ENCODE data around the gene B3GALT4.
A peak's percentile ranks its signal among the peaks of the same experiment; 100 is the strongest.
"Not testable (repeated sequence)": the region's sequence is repeated elsewhere in the genome, so short reads cannot be mapped to it uniquely, and the experiment has no call there.

B3GALT4 gene

DNA sequence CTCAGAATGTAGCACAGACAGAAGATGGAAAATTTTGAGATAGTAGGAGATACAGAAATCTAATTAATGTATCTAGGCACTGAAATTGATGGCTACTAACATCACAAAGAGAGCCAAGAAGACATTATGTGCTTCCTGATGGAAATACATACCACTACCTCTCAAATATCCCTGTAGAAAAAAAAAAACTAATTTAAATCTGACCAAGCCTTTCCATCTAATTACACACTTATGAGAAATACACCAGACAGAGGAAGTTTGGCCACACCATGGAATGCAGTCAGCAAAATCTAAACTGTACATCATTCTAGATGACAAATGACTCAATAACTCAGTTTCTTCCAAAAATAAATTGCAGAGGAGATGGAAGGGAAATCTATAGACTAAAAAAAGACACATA, 24.2 kb upstream of the B3GALT4 start:
- Mint-ChIP-seq H3K27me3 (no peaks in the 10 kb centered on the region), H3K4me3 (no peak overlapping the region), H3K4me1 (ENCODE audit: low read depth) (peaks cover 32% of the 10 kb centered on the region), H3K9me3 (ENCODE audit: low read depth) (no peaks in the 10 kb centered on the region), H3K27ac (peak overlapping the region; percentile 19), H3K36me3 (peaks cover 8% of the 10 kb centered on the region)

DNA sequence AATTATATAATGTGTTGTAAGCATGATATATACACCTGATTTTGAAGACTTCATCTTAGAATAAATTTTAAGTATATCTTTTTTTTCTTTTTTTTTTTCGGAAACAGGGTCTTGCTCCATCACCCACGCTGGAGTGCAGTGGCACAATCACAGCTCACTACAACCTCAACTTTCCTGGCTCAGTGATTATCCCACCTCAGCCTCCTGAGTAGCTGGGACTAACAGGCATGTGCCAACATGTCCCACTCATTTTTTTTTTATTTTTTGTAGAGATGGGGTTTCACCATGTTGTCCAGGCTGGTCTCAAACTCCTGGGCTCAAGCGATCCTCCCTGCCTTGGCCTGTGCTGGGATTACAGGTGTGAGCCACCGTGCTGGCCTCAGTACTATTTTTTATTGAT, 22.3 kb upstream of the B3GALT4 start:
- Mint-ChIP-seq H3K4me1 (ENCODE audit: low read depth) (peaks cover 21% of the 10 kb centered on the region), H3K27me3 (no peaks in the 10 kb centered on the region), H3K27ac (no peak overlapping the region), H3K9me3 (ENCODE audit: low read depth) (no peaks in the 10 kb centered on the region), H3K36me3 (peaks cover 8% of the 10 kb centered on the region), H3K4me3 (no peak overlapping the region)

DNA sequence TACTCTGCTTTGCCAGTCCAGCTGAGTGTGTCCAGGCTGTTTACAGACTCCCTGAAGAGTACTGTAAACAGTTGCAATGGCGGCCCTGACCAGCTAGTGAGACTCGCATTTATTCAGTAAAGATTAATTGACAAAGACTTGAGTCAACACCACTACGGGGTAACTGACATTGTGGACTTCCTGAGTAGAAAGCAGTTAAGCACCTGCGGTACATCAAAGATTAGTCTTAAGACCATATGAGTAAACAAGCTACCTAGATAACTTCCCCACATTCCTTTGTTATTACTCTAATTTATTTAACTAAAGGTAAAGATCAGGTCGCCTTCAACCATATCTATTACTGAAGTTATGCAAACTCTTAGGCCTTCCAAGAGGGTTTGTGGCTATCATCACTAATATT, 17.9 kb upstream of the B3GALT4 start:
- peaks cover 2% of the 10 kb centered on the region for H3K4me1 Mint-ChIP-seq (ENCODE audit: low read depth)
- no peaks in the 10 kb centered on the region for H3K27me3 Mint-ChIP-seq
- peaks cover 6% of the 10 kb centered on the region for H3K36me3 Mint-ChIP-seq
- H3K4me3 Mint-ChIP-seq: no peak overlapping the region
- H3K27ac Mint-ChIP-seq: no peak overlapping the region
- no peaks in the 10 kb centered on the region for H3K9me3 Mint-ChIP-seq (ENCODE audit: low read depth)

DNA sequence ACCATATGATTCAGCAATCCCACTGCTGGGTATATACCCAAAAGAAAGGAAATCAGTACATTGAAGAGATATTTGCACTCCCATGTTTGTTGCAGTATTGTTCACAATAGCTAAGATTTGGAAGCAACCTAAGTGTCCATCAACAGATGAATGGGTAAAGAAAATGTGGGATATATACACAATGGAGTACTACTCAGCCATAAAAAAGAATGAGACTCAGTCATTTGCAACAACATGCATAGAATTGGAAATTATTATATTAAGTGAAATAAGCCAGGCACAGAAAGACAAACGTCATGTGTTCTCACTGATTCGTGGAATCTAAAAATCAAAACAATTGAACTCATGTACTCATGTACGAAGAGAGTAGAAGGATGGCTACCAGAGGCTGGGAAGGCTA, 14.4 kb upstream of the B3GALT4 start:
- H3K4me1 Mint-ChIP-seq (ENCODE audit: low read depth); H3K9me3 Mint-ChIP-seq (ENCODE audit: low read depth); H3K4me3 Mint-ChIP-seq; H3K36me3 Mint-ChIP-seq; H3K27me3 Mint-ChIP-seq: not testable (repeated sequence)
- peak overlapping the region; percentile 51 for H3K27ac Mint-ChIP-seq

DNA sequence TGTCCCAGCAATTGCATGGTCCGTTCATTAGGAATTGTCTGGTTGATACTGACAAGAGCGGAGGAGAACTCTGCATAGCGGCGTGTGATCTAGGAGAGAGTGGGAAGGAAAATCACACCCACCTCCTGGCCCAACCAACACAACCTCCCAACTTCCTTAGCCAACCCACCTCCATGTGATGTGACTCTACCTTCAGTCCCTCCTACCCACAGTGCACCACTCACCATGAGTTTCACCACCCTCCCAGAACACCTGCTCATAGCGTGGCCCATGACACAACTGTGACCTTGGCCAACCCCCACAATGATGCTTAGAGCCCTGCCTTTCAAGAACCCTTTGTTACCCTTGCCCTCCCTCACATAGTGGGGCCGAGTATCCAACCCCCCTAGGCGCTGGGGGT, 12.9 kb upstream of the B3GALT4 start:
- Mint-ChIP-seq H3K9me3 (ENCODE audit: low read depth) (no peaks in the 10 kb centered on the region), H3K27ac (no peak overlapping the region), H3K4me3 (no peak overlapping the region), H3K4me1 (ENCODE audit: low read depth) (peaks cover 2% of the 10 kb centered on the region), H3K27me3 (no peaks in the 10 kb centered on the region), H3K36me3 (peaks cover 6% of the 10 kb centered on the region)

- Mint-ChIP-seq H3K9me3 (ENCODE audit: low read depth) (no peaks in the 10 kb centered on the region), H3K4me3 (peak overlapping the region; percentile 96), H3K27ac (peak overlapping the region; percentile 99), H3K27me3 (no peaks in the 10 kb centered on the region), H3K4me1 (ENCODE audit: low read depth) (peaks cover 35% of the 10 kb centered on the region), H3K36me3 (peaks cover 23% of the 10 kb centered on the region)
Measured at GRCh38 chr6:33271117-33271467, 5.8 kb upstream of the B3GALT4 start.

DNA sequence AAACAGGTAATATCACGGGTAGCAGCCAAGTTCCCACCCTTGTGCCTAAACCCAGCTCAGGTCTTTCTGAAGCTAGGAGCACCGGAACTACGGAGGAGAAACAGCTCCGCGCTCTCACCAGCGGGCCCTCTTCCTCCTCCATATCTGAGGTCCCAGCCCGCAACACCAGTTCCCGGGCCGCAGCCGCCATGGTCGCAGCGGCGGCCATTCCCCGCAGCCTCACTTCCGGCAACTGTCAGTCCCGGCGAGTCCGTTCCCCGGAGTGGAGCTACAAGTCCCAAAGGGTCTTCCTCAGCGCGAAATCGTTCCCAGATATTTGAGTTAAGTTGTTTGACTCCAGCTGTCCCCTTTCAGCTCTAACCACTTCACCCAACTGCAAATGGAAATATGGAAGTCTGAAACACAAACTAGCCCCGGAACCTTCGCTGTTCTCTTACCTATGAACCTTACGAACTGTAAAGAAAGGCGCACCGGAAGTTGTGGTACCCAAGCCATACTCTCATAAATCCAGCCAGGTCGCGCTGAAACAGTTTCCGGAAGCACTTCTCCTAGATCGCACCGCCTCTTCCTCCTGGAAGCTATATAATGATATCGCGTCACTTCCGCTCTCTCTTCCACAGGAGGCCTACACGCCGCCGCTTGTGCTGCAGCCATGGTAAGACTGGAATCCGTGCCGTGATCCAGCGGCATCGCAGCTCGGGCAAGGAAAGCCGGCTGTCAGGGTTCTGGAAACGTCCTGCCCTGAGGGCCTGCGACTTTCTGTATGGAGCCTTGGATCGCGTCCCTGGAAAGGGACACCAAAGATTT, 5.3 kb upstream of the B3GALT4 start, which contains the start of the genes RPS18 and VPS52:
Gene RPS18 (plus strand): TSS at position 608 of the 807 bp plus-strand sequence. CDS start 45 bp downstream, at position 653.
Gene VPS52 (minus strand): TSS at position 409 of the 807 bp plus-strand sequence. CDS start 201 bp downstream, at position 208.
- Mint-ChIP-seq H3K27ac (peak within 1 kb of the TSS; percentile 99), H3K9me3 (ENCODE audit: low read depth) (no peaks in the 10 kb centered on the region), H3K4me1 (ENCODE audit: low read depth) (peaks cover 41% of the 10 kb centered on the region), H3K36me3 (peaks cover 23% of the 10 kb centered on the region), H3K4me3 (peak within 1 kb of the TSS; percentile 96), H3K27me3 (no peaks in the 10 kb centered on the region)

- H3K4me1 Mint-ChIP-seq (ENCODE audit: low read depth): peaks cover 43% of the 10 kb centered on the region
- H3K4me3 Mint-ChIP-seq: peak overlapping the region; percentile 96
- H3K27ac Mint-ChIP-seq: peak overlapping the region; percentile 99
- H3K27me3 Mint-ChIP-seq: no peaks in the 10 kb centered on the region
- H3K36me3 Mint-ChIP-seq: peaks cover 23% of the 10 kb centered on the region
- H3K9me3 Mint-ChIP-seq (ENCODE audit: low read depth): no peaks in the 10 kb centered on the region
Measured at GRCh38 chr6:33272275-33273128, 4.4 kb upstream of the B3GALT4 start.

GRCh38 chr6:33273129-33273923, 3.6 kb upstream of the B3GALT4 start:
- H3K27me3 Mint-ChIP-seq: no peaks in the 10 kb centered on the region
- H3K27ac Mint-ChIP-seq: peak overlapping the region; percentile 99
- H3K36me3 Mint-ChIP-seq: peaks cover 23% of the 10 kb centered on the region
- H3K9me3 Mint-ChIP-seq (ENCODE audit: low read depth): no peaks in the 10 kb centered on the region
- H3K4me1 Mint-ChIP-seq (ENCODE audit: low read depth): peaks cover 49% of the 10 kb centered on the region
- peak overlapping the region; percentile 96 for H3K4me3 Mint-ChIP-seq

DNA sequence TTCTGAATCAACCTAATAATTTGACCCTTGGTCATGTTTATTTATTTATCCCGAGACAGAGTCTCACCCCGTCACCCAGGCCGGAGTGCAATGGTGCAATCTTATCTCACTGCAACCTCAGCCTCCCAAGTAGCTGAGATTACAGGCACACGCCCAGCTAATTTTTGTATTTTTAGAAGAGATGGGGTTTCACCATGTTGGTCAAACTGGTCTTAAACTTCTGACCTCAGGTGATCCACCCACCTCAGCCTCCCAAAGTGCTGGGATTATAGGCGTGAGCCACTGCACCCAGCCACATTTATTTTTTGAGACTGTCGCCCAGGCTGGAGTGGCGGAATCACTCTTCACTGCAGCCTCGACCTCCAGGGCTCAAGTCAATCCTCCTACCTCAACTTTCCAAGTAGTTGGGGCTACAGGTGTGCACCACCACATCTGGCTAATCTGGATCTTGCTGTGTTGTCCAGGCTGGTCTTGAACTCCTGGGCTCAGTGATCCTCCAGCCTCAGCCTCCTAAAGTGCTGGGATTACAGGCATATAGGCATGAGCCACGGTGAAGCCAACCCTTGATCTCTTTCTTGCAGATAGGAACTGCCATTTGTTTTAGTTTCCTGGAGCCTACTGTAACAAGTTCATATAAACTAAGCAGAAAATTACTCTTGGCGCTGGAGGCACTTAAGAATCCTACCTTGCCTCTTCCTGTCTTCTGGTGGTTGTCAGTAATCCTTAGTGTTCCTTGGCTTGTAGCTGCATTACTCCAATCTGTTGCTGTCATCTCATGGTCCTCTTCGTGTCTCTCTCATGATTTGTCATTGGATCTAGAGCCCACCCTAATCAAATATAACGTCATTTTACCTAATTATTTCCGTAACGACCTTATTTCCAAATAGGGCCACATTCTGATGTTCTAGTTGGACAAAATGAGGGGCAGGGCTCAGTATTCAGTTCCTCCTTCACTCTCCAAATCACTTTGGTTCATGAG, 2.7 kb upstream of the B3GALT4 start:
- peaks cover 23% of the 10 kb centered on the region for H3K36me3 Mint-ChIP-seq
- peaks cover 55% of the 10 kb centered on the region for H3K4me1 Mint-ChIP-seq (ENCODE audit: low read depth)
- no peaks in the 10 kb centered on the region for H3K9me3 Mint-ChIP-seq (ENCODE audit: low read depth)
- H3K4me3 Mint-ChIP-seq: peak overlapping the region; percentile 96
- H3K27me3 Mint-ChIP-seq: no peaks in the 10 kb centered on the region
- peak overlapping the region; percentile 99 for H3K27ac Mint-ChIP-seq

DNA sequence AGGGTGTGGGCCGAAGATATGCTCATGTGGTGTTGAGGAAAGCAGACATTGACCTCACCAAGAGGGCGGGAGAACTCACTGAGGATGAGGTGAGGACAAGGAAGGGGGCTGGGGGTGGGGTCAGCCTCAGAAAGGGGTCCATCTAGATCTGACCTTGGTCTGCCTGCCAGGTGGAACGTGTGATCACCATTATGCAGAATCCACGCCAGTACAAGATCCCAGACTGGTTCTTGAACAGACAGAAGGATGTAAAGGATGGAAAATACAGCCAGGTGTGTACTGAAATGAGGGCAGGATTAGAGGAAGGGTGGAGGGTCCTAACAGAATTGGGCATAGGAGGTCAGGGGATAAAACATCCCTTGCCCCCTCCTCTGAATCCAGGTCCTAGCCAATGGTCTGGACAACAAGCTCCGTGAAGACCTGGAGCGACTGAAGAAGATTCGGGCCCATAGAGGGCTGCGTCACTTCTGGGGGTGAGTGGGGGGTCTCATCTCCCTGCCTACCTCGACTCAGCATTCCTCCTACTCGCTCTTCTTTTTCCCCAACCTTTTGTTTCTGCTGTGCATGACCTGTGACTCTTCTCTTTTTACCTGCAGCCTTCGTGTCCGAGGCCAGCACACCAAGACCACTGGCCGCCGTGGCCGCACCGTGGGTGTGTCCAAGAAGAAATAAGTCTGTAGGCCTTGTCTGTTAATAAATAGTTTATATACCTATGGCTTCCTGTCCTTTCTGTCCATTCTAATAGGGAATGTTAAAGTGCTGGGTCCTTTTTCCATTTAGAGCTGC, 935 bp upstream of the B3GALT4 start:
- Mint-ChIP-seq H3K27ac (peak overlapping the region; percentile 88), H3K4me1 (ENCODE audit: low read depth) (peaks cover 45% of the 10 kb centered on the region), H3K36me3 (peaks cover 23% of the 10 kb centered on the region)

GRCh38 chr6:33276581-33276863, 401 bp upstream of the B3GALT4 start:
- Mint-ChIP-seq H3K27me3 (no peaks in the 10 kb centered on the region), H3K4me3 (peak overlapping the region; percentile 96), H3K9me3 (ENCODE audit: low read depth) (no peaks in the 10 kb centered on the region), H3K36me3 (peaks cover 23% of the 10 kb centered on the region), H3K4me1 (ENCODE audit: low read depth) (peaks cover 43% of the 10 kb centered on the region), H3K27ac (peak overlapping the region; percentile 88)

More for the DNA sequence above, 935 bp upstream of the B3GALT4 start:
- not testable (repeated sequence) for H3K9me3 Mint-ChIP-seq (ENCODE audit: low read depth); H3K27me3 Mint-ChIP-seq
- peak overlapping the region; percentile 96 for H3K4me3 Mint-ChIP-seq

- Mint-ChIP-seq H3K9me3 (ENCODE audit: low read depth) (no peaks in the 10 kb centered on the region), H3K36me3 (peaks cover 18% of the 10 kb centered on the region), H3K4me3 (peak overlapping the region; percentile 84), H3K4me1 (ENCODE audit: low read depth) (peaks cover 43% of the 10 kb centered on the region), H3K27me3 (no peaks in the 10 kb centered on the region), H3K27ac (peak overlapping the region; percentile 84)
Measured at GRCh38 chr6:33277663-33278391, 904 bp downstream of the B3GALT4 start.

Data from activated naive CD8-positive, alpha-beta T cell (primary cell).